CMK (cell line): Measurements from ENCODE around the gene USP15.
"Not testable (repeated sequence)": the region's sequence is repeated elsewhere in the genome, so short reads cannot be mapped to it uniquely, and the experiment has no call there.

ENCODE experiments used
- DNase-seq: peaks from one replicate; pipeline ENCODE4 v3.0.0-alpha.2; 2010; ENCODE audit warnings: low read depth

The USP15 gene

GRCh38 chr12:62328296-62328921, 68.2 kb downstream of the USP15 start:
- DNase-seq: no peak

DNA sequence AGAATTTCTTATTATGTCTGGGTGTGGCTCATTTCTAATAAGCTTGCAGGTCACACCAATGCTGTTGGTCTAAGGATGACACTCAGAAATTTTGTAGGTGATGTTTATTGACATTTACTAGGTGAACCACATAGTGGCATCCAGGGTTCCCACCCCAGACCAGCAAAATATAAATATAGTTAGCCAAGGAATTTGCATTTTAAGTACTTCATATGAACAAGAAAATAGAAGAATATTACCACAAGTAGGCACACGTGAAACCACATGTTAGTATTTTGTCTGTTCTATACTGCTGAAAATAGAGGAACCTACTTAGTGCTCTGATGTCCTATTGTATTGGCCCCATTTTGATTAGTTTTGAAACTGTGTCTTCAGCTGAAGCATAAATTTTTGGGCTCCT, 71.1 kb downstream of the USP15 start:
- DNase-seq: no peak

DNA sequence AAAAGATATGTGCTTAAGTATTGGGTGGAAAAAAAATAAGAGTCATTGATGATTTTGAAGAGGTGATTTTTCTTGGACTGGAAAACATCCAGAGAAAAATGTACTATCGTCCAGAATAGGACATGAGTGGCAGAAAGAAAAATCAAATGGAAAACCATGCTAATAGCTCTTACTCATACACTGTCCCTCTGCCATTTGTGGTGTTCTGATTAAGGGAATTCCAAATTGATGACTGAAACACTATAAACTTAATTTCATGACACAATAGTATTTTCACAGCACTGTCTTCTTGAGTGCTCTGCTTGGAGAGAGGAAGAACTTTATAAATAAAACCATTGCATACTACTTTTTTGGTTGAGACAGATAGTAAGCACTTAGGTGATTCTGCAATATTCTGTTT, 72.4 kb downstream of the USP15 start:
- DNase-seq: no peak

DNA sequence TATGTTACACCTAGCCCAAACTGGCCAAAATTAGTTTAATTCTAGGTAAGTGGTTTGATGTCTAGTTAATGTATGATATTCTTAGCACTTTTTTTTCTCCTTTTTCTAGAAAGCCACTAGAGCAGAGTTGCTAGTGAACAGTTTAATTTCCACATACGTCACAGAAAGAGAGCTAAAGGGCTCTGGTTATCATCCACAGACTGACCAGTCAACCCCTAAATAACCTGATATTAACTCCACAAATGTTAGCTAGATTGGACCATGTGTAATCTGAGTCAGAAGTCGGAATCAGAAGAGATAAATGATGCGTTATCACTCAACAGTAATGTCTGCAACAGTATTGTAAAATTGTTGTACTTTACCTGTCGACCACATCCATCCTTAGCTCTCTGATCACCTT, 74.9 kb downstream of the USP15 start:
- no peak for DNase-seq

DNA sequence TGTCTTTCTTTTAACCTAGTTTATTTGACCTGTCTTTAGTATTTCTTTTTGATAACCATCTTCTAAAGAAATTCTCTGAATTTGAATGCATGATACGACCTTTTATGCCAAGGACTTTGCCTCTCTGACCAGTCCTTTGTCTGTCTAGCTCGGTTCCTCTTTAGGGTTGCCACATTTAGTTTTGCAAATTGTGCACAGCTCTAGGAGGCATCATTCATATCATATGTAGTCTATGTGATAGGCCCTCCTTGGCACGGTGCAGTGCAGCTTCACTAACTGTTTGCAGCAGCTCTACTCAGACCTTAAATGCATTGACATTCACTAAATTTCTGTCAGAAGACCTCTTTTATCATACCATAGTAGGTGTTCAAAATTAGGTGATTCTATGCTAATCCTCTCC, 75.6 kb downstream of the USP15 start:
- DNase-seq: no peak

DNA sequence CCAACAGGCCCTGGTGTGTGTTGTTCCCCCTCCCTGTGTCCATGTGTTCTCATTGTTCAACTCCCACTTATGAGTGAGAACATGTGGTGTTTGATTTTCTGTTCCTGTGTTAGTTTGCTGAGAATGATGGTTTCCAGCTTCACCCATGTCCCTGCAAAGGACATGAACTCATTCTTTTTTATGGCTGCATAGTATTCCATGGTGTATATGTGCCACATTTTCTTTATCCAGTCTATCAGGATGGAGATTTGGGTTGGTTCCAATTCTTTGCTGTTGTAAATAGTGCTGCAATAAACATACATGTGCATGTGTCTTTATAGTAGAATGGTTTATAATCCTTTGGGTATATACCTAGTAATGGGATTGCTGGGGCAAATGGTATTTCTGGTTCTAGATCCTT, 77.4 kb downstream of the USP15 start:
- not testable (repeated sequence) for DNase-seq

DNA sequence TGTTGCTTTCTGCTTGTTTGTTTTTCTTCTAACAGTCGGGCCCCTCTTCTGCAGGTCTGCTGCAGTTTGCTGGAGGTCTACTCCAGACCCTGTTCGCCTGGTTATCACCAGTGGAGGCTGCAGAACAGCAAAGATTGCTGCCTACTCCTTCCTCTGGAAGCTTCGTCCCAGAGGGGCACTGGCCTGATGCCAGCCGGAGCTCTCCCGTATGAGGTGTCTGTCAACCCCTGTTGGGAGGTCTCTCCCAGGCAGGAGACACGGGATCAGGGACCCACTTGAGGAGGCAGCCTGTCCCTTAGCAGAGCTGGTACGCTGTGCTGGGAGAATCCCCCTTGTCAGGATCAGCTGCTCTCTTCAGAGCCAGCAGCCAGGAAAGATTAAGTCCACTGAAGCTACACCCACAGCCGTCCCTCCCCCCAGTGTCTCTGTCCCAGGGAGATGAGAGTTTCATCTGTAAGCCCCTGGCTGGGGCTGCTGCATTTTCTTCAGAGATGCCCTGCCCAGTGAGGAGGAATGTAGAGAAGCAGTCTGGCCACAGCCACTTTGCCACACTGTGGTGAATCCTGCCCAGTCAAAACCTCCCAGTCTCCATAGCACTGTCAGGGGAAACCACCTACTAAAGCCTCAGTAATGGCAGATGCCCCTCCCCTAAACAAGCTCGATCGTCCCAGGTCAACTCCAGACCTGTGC, 82.6 kb downstream of the USP15 start:
- not testable (repeated sequence) for DNase-seq

DNA sequence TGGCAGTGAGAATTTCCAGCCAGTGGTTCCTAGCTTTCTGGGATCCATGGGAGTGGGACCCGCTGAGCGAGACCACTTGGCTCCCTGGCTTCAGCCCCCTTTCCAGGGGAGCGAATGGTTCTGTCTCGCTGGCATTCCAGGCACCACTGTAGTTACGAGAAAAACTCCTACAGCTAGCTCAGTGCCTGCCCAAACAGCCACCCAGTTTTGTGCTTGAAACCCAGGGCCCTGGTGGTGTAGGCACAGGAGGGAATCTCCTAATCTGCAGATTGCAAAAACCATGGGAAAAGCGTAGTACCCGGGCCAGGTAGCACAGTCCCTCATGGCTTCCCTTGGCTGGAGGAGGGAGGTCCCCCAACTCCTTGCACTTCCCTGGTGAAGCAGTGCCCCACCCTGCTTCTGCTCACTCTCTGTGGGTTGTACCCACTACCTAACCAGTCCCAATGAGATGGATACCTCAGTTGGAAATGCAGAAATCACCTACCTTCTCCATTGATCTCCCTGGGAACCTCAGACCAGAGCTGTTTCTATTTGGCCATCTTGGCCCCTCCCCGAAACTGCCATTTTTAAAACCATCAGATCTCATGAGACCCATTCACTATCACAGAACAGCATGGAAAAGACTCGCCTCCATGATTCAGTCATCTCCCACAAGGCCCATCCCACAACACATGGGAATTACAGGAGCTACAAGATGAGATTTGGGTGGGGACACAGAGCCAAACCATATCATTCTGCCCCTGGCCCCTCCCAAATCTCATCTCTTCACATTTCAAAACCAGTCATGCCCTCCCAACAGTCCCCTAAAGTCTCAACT, 83.3 kb downstream of the USP15 start:
- DNase-seq: not testable (repeated sequence)

DNA sequence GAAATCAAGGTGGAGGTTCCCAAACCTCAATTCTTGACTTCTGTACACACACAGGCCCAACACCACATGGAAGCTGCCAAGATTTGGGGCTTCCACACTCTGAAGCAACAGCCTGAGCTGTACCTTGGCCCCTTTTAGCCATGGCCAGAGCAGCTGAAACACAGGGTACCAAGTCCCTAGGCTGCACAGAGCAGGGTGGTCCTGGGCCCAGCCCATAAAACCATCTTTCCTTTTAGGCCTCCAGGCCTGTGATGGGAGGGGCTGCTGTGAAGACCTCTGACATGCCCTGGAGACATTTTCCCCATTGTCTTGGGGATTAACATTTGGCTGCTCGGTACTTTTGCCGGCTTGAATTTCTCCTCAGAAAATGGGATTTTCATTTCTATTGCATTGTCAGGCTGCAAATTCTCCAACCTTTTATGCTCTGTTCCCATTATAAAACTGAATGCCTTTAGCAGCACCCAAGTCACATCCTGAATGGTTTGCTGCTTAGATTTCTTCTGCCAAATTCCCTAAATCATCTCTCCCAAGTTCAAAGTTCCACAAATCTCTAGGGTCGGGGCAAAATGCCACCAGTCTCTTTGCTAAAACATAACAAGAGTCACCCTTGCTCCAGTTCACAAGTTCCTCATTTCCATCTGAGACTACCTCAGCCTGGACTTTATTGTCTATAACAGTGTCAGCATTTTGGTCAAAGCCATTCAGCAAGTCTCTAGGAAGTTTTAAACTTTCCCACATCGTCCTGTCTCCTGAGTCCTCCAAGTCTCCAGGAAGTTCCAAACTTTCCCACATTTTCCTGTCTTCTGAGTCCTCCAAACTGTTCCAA, 84.7 kb downstream of the USP15 start:
- not testable (repeated sequence) for DNase-seq

GRCh38 chr12:62345667-62346066, 85.5 kb downstream of the USP15 start:
- no peak for DNase-seq

GRCh38 chr12:62346817-62347216, 86.6 kb downstream of the USP15 start:
- no peak for DNase-seq

DNA sequence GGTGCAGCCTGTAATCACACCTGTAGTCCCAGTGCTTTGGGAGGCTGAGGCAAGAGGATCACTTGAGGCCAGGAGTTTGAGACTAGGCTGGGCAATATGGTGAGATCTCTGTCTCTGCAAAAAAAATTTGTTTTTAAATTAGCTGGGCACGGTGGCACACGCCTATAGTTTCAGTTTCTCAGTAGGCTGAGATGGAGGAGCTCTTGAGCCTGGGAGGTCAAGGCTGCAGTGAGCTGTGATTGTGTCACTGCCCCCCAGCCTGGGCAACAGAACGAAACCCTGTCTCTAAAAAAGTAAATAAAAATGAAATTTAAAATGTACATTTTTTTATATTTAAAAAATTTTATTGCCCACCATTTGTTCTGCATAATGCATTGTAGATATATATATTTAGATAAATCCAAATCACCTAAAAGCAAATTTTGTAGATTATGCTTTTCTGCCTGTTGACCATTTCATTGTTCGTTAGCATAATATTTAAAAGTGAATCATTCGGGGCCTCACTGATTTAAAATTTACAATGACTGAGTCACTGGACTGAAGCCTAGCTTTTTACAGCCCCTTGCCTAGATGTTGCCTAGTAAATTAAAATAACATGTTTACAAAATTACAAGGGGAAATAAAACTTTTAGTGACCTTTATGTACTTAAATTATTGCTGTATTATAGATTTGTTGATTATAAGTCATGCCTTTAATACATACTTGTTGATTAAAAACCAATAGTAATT, 87.9 kb downstream of the USP15 start:
- no peak for DNase-seq

DNA sequence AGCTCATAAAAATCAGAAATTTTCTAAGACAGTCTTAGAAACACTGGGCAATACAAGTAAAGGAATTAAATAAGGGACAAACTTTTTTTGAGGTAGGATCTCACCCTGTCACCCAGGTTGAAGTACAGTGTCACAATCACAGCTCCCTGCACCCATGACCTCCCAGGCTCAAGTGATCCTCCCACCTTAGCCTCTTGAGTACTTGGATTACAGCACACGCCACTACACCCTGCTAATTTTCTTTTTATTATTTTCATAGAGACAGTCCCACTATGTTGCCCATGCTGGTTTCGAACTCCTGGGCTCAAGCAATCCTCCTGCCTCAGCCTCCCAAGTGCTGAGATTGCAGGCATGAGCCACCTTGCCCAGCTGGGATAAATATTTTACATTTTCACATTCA, 90.3 kb downstream of the USP15 start:
- no peak for DNase-seq

DNA sequence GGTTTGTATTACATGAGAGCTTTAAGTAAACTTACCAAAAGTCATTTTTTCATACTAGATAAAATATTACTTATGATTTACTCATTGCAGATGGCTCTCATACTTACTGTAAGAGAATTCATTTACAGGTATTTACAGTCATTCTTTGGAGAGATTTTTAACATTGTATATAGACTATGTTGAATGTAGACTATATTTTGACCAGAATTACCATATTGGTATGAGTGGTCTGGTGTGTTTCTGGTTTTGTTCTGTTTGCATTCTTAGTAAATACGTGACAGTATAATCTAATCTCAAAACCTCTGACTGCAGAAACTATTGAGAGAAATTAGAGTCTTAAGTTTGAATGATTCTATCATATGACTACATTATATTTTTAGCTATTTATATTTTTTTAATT, 91.1 kb downstream of the USP15 start:
- no peak for DNase-seq

DNA sequence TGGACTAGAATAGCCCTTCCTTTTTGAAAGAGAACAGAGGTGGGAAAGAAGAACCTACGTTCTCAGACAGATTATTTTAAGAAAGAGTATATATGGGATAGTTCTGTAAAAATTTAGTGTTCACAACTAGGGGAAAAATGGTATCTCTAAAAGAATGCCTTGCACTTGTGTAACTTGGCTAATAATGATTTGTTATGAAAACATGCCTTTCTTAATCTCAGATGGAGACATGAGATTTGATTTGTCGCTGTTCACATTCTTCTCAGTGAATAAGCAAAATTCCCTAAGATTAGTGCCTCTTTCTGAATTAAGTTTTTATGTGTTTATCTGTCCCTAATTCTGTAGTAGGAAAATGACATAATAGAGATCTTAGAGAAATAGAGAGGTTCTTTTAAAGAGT, 100.8 kb downstream of the USP15 start:
- DNase-seq: no peak

DNA sequence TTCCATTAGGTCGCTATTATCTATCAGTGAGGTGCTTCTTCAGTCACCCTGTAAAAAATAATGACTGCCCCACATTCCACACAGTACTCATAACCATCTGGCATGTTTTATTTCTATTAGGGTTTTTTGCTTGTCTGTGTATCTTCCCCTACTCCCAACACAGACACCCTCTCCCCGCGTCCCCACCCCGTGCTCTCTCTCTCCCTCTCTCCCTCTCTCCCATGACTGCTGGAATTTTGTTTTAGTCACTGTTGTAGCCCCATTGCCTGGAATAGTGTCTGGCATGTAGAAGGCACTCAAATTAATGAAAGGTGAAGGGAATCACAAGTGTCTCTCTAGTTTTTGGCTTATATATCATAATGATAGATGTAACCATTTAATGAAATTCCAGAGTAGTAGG, 103.3 kb downstream of the USP15 start:
- no peak for DNase-seq

DNA sequence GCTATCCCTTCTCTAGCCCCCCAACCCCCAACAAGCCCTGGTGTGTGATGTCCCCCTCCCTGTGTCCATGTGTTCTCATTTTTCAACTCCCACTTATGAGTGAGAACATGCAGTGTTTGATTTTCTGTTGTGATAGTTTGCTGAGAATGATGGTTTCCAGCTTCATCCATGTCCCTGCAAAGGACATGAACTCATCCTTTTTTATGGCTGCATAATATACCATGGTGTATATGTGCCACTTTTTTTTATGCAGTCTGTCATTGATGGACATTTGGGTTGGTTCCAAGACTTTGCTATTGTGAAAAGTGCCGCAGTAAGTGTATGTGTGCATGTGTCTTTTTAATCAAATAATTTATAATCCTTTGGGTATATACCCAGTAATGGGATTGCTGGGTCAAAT, 104.5 kb downstream of the USP15 start:
- DNase-seq: not testable (repeated sequence)

- DNase-seq: not testable (repeated sequence)
Observed at GRCh38 chr12:62365846-62366245, 105.6 kb downstream of the USP15 start.

- not testable (repeated sequence) for DNase-seq
Observed at GRCh38 chr12:62368430-62369223, 108.4 kb downstream of the USP15 start.

DNA sequence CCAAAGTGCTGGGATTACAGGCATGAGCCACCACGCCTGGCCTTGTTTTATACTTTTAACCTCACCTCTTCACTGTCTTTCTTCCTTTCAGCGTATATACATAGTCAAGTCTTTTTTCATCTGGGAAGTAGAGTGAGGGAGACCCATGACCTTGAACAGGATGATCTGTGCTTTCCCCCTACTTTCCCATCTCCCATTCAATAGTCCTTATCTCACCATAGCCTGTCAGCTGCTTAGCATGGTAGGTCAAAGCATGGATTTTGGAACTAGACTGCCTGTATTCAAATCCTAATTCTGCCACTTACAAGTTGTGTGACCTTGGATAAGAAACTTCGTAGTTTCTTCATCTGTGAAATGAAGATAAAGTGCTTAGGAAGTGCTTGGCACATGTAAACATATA, 110.0 kb downstream of the USP15 start:
- DNase-seq: no peak

DNA sequence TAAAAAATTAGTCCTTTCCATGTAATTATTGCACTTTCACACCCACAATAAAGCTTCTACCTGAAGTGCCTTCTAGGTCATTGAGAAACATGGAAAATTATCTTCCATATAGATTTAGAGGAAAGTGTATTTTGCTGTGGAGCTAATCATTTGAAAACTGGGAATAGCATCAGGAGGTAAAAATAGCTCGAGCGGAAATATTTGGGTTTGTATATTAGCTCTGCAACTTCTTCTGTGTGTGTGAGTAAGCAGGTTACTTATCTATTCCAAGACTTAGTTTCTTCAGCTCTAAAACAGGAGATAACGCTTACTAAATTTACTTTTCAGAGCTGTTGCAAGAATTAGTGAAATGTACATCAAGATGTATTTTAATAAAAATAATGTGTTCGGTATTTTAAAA, 111.5 kb downstream of the USP15 start:
- DNase-seq: no peak
